Neuronal stem cell (in vitro differentiated cells): ENCODE results near the gene PITPNM1.

Experiments used
- DNase-seq: peaks from one replicate; pipeline ENCODE4 v3.0.0-alpha.2; 2013; ENCODE audit warnings: low spot score
- H2AFZ ChIP-seq: one replicate; pipeline ENCODE4 v1.6.1; 2013; ENCODE audit warnings: mild to moderate bottlenecking, low read length, inconsistent platforms
- H2AK5ac ChIP-seq: 2 replicates; pipeline ENCODE4 v1.6.1; 2013; ENCODE audit warnings: low read depth, mild to moderate bottlenecking, inconsistent platforms, low read length, moderate library complexity, mixed read lengths
- H2BK120ac ChIP-seq: 2 replicates; pipeline ENCODE4 v1.6.1; 2013; ENCODE audit warnings: low read depth, mild to moderate bottlenecking, inconsistent platforms, low read length, moderate library complexity, mixed read lengths
- H2BK12ac ChIP-seq: one replicate; pipeline ENCODE4 v1.6.1; 2013; ENCODE audit warnings: low read length, inconsistent platforms
- H2BK15ac ChIP-seq: 2 replicates; pipeline ENCODE4 v1.6.1; 2013; ENCODE audit warnings: mild to moderate bottlenecking, low read length, inconsistent platforms, mixed read lengths
- H2BK5ac ChIP-seq: one replicate; pipeline ENCODE4 v1.6.1; 2013; ENCODE audit warnings: inconsistent platforms, mild to moderate bottlenecking, low read length, moderate library complexity
- H3K14ac ChIP-seq: one replicate; pipeline ENCODE4 v1.6.1; 2013; ENCODE audit warnings: low read length, inconsistent platforms
- H3K18ac ChIP-seq: 2 replicates; pipeline ENCODE4 v1.6.1; 2013; ENCODE audit warnings: low read length, inconsistent platforms
- H3K23ac ChIP-seq: 2 replicates; pipeline ENCODE4 v1.6.1; 2013; ENCODE audit warnings: low read depth, mild to moderate bottlenecking, mixed read lengths, low read length, inconsistent platforms; ENCODE audit not compliant: poor library complexity
- H3K27ac ChIP-seq: replicated peaks from 3 replicates; pipeline ENCODE4 v1.5.1; 2013; ENCODE audit warnings: low read length, inconsistent platforms
- H3K27me3 ChIP-seq, 3 experiments: 2 replicates each; pipeline ENCODE4 v1.6.1; 2013; ENCODE audit warnings: low read length in 3 of 3, mild to moderate bottlenecking in 2 of 3, inconsistent platforms in 1 of 3, low read depth in 1 of 3, mixed read lengths in 1 of 3, moderate library complexity in 1 of 3; ENCODE audit not compliant: control insufficient read depth in 3 of 3, insufficient read depth in 3 of 3
- H3K36me3 ChIP-seq, 2 donors: replicated peaks in 1 of 2; 2 replicates each; pipeline ENCODE4 v1.6.1; 2013; ENCODE audit warnings: low read length in 2 of 2; ENCODE audit not compliant: control insufficient read depth in 2 of 2, insufficient read depth in 2 of 2
- H3K4ac ChIP-seq: 2 replicates; pipeline ENCODE4 v1.6.1; 2013; ENCODE audit warnings: inconsistent platforms, mild to moderate bottlenecking, low read length, moderate library complexity
- H3K4me1 ChIP-seq, 2 donors: 1 replicate in 1 of 2; 2 replicates in 1 of 2; pipeline ENCODE4 v1.6.1; 2013; ENCODE audit warnings: low read length in 2 of 2, low read depth in 1 of 2; ENCODE audit not compliant: control insufficient read depth in 2 of 2, insufficient read depth in 1 of 2
- H3K4me2 ChIP-seq: one replicate; pipeline ENCODE4 v1.6.1; 2013; ENCODE audit warnings: mild to moderate bottlenecking, low read length, inconsistent platforms; ENCODE audit not compliant: insufficient read depth, poor library complexity, severe bottlenecking
- H3K4me3 ChIP-seq, 2 donors: 2 replicates each; pipeline ENCODE4 v1.5.1; 2013; ENCODE audit warnings: low read length in 2 of 2, mild to moderate bottlenecking in 2 of 2, inconsistent platforms in 1 of 2, moderate library complexity in 1 of 2
- H3K79me1 ChIP-seq: one replicate; pipeline ENCODE4 v1.6.1; 2013; ENCODE audit warnings: low read depth, mild to moderate bottlenecking, inconsistent platforms, low read length, moderate library complexity
- H3K9ac ChIP-seq: one replicate; pipeline ENCODE4 v1.6.1; 2013; ENCODE audit warnings: mild to moderate bottlenecking, low read depth, low read length, inconsistent platforms; ENCODE audit not compliant: poor library complexity
- H3K9me3 ChIP-seq, 2 donors: replicated peaks in 1 of 2; 2 replicates each; pipeline versions ENCODE3 to v1.6.1; 2013; ENCODE audit warnings: low read length in 2 of 2, mild to moderate bottlenecking in 2 of 2, inconsistent platforms in 1 of 2, low read depth in 1 of 2, mixed read lengths in 1 of 2, moderate library complexity in 1 of 2; ENCODE audit not compliant: control insufficient read depth in 2 of 2, insufficient read depth in 1 of 2
- H4K8ac ChIP-seq: one replicate; pipeline ENCODE4 v1.6.1; 2013; ENCODE audit warnings: low read depth, mild to moderate bottlenecking, inconsistent platforms, low read length, moderate library complexity
- H4K91ac ChIP-seq: one replicate; pipeline ENCODE4 v1.6.1; 2013; ENCODE audit warnings: low read length, low read depth, mild to moderate bottlenecking, inconsistent platforms; ENCODE audit not compliant: poor library complexity
- WGBS, 2 donors: extraction: QIAGEN DNeasy Blood & Tissue Kit; methylation state at CpG; one replicate each; pipeline ENCODE4 v1.1.7; 2013; ENCODE audit warnings: missing lambda C conversion rate in 2 of 2, mixed read lengths in 1 of 2; ENCODE audit not compliant: insufficient read length in 2 of 2, insufficient replicate concordance in 1 of 2; ENCODE audit errors: extremely low coverage in 2 of 2; 5-methylcytosine and 5-hydroxymethylcytosine counted together

Gene PITPNM1

GRCh38 chr11:67464411-67465188 is 40.6 kb downstream of the PITPNM1 start:
- H2BK12ac ChIP-seq = no peak overlapping the region
- H3K27me3 ChIP-seq = no peaks in the 10 kb centered on the region
- H4K8ac ChIP-seq = peak overlapping the region; percentile 99
- DNase-seq = peak; percentile 70
- H2AK5ac ChIP-seq = peak overlapping the region; percentile 97
- H3K27ac ChIP-seq = peak overlapping the region; percentile 61
- peak overlapping the region; percentile 87 for H4K91ac ChIP-seq
- H2AFZ ChIP-seq = peak overlapping the region; percentile 83
- peak overlapping the region; percentile 56 for H3K14ac ChIP-seq
- peaks cover 5% of the 10 kb centered on the region for H3K79me1 ChIP-seq
- peak overlapping the region; percentile 99 for H3K9ac ChIP-seq
- peaks cover 0 to 1% of the 10 kb centered on the region in 2 donors for H3K9me3 ChIP-seq
- peak overlapping the region; percentile 90 for H3K4me2 ChIP-seq
- no CpG with 5 or more reads among the region's 56 CpGs for WGBS, 2 donors
- peak overlapping the region; percentile 91 for H2BK5ac ChIP-seq
- peak overlapping the region; percentile 60 for H3K23ac ChIP-seq
- H3K18ac ChIP-seq = peak overlapping the region; percentile 96
- H3K4ac ChIP-seq = peak overlapping the region; percentile 85
- H2BK15ac ChIP-seq = peak overlapping the region; percentile 19
- H3K4me3 ChIP-seq = peak overlapping the region; percentile 58 to 93
- peaks cover 0 to 11% of the 10 kb centered on the region in 2 donors for H3K36me3 ChIP-seq
- H2BK120ac ChIP-seq = no peak overlapping the region
- peaks cover 11 to 15% of the 10 kb centered on the region in 2 donors for H3K4me1 ChIP-seq

GRCh38 chr11:67463680-67464410 is 41.3 kb downstream of the PITPNM1 start:
- Histone ChIP-seq H3K27ac (no peak overlapping the region), H3K9ac (peak overlapping the region; percentile 77), H2AK5ac (peak overlapping the region; percentile 97), H2AFZ (peak overlapping the region; percentile 75), H3K27me3 (no peaks in the 10 kb centered on the region), H3K36me3 (peaks cover 0 to 11% of the 10 kb centered on the region in 2 donors), H2BK120ac (peak overlapping the region; percentile 96), H2BK12ac (peak overlapping the region; percentile 58), H3K4me3 (peak overlapping the region in 1 of 2 donors; percentile 37), H3K18ac (peak overlapping the region; percentile 83), H3K9me3 (peaks cover 0 to 1% of the 10 kb centered on the region in 2 donors), H3K23ac (no peak overlapping the region), H4K91ac (no peak overlapping the region), H3K4me2 (peak overlapping the region; percentile 54), H3K4me1 (peaks cover 9 to 15% of the 10 kb centered on the region in 2 donors), H2BK15ac (no peak overlapping the region), H4K8ac (no peak overlapping the region), H3K79me1 (peaks cover 5% of the 10 kb centered on the region), H3K4ac (no peak overlapping the region), H2BK5ac (no peak overlapping the region), H3K14ac (peak overlapping the region; percentile 38)
- WGBS, 2 donors = no CpG with 5 or more reads among the region's 20 CpGs
- no peak for DNase-seq

GRCh38 chr11:67463186-67463585 is 42.0 kb downstream of the PITPNM1 start:
- Histone ChIP-seq H4K91ac (no peak overlapping the region), H3K4me1 (peaks cover 7 to 11% of the 10 kb centered on the region in 2 donors), H2BK5ac (no peak overlapping the region), H2BK15ac (no peak overlapping the region), H4K8ac (no peak overlapping the region), H3K27me3 (no peaks in the 10 kb centered on the region), H3K36me3 (peaks cover 0 to 11% of the 10 kb centered on the region in 2 donors), H3K18ac (no peak overlapping the region), H3K23ac (no peak overlapping the region), H3K9ac (no peak overlapping the region), H2BK12ac (no peak overlapping the region), H3K4ac (no peak overlapping the region), H3K14ac (no peak overlapping the region), H3K27ac (no peak overlapping the region), H3K9me3 (peaks cover 0 to 1% of the 10 kb centered on the region in 2 donors), H3K79me1 (peaks cover 5% of the 10 kb centered on the region), H2AK5ac (no peak overlapping the region), H3K4me3 (no peak overlapping the region), H2AFZ (no peak overlapping the region), H3K4me2 (no peak overlapping the region), H2BK120ac (no peak overlapping the region)
- WGBS, 2 donors = no CpG with 5 or more reads among the region's 10 CpGs
- DNase-seq = no peak

GRCh38 chr11:67458266-67458665 is 46.9 kb downstream of the PITPNM1 start:
- Histone ChIP-seq H2BK15ac (no peak overlapping the region), H2AK5ac (no peak overlapping the region), H3K23ac (no peak overlapping the region), H2BK120ac (no peak overlapping the region), H2BK5ac (no peak overlapping the region), H4K8ac (no peak overlapping the region), H3K4me3 (no peak overlapping the region), H3K14ac (no peak overlapping the region), H3K27me3 (no peaks in the 10 kb centered on the region), H2AFZ (no peak overlapping the region), H3K79me1 (peaks cover 2% of the 10 kb centered on the region), H2BK12ac (no peak overlapping the region), H3K4ac (no peak overlapping the region), H3K9ac (no peak overlapping the region), H3K9me3 (no peaks in the 10 kb centered on the region), H3K36me3 (peaks cover 0 to 3% of the 10 kb centered on the region in 2 donors), H3K4me2 (no peak overlapping the region), H4K91ac (no peak overlapping the region), H3K27ac (no peak overlapping the region), H3K4me1 (no peaks in the 10 kb centered on the region), H3K18ac (no peak overlapping the region)
- DNase-seq = no peak
- no CpG with 5 or more reads among the region's 19 CpGs for WGBS, 2 donors
